Bronchial epithelial cell (primary cell): ENCODE results near the gene PDYN. TPM values are rescaled to one million over a fixed set of nuclear protein-coding genes. Genes with fewer than 3 reads are reported as not detected.

Experiments used
- DNase-seq: peaks from one replicate; pipeline ENCODE4 v3.0.0-alpha.2; 2010; ENCODE audit warnings: low read depth
- FAIRE-seq: peaks from 2 replicates; lab custom pipeline; 2011; peaks lifted over from hg19 to GRCh38; lab: Jason Lieb, UNC
- H3K27me3 ChIP-seq: 2 replicates; pipeline ENCODE4 v1.5.1; 2011; ENCODE audit warnings: low read length; ENCODE audit not compliant: control insufficient read depth, insufficient read depth
- H3K36me3 ChIP-seq: 2 replicates; pipeline ENCODE4 v1.5.1; 2011; ENCODE audit warnings: low read length; ENCODE audit not compliant: control insufficient read depth, insufficient read depth
- H3K4me3 ChIP-seq: 2 replicates; pipeline ENCODE4 v1.5.1; 2011; ENCODE audit warnings: mild to moderate bottlenecking, low read depth, low read length, control low read depth
- total RNA-seq: library from RNA; depleted of rRNA; stranded (reverse); fragments of >200 nt; gene quantifications from 2 replicates; pipeline ENCODE4 v1.2.1, GENCODE V29; 2014
- TF ChIP-seq, protein P1 (sequence below): IDR thresholded peaks from 2 replicates; pipeline ENCODE4 v1.5.1; 2011; ENCODE audit warnings: mild to moderate bottlenecking, moderate library complexity, low read length, control low read depth, inconsistent platforms; ENCODE audit not compliant: insufficient read depth, severe bottlenecking

PDYN gene
- total RNA-seq, 1 donor from 2014 or later: not detected

DNA sequence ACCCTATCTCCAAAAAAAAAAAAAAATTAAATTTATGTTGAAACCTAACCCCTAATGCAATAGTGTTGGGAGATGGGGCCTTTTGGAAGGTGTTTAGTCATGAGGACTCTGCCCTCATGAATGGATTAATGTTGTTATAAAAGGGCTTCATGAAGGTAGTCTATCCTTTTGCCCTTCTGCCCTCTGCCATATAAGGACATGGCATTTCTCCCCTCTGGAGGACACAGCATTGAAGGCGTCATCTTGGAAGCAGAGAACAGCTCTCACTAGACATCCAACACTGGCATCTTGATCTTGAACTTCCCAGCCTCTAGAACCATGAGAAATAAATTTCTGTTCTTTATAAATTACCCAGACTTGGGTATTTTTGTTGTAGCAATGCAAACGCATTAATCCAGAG lies 35.4 kb downstream of the PDYN start:
- TF ChIP-seq, protein P1, sequence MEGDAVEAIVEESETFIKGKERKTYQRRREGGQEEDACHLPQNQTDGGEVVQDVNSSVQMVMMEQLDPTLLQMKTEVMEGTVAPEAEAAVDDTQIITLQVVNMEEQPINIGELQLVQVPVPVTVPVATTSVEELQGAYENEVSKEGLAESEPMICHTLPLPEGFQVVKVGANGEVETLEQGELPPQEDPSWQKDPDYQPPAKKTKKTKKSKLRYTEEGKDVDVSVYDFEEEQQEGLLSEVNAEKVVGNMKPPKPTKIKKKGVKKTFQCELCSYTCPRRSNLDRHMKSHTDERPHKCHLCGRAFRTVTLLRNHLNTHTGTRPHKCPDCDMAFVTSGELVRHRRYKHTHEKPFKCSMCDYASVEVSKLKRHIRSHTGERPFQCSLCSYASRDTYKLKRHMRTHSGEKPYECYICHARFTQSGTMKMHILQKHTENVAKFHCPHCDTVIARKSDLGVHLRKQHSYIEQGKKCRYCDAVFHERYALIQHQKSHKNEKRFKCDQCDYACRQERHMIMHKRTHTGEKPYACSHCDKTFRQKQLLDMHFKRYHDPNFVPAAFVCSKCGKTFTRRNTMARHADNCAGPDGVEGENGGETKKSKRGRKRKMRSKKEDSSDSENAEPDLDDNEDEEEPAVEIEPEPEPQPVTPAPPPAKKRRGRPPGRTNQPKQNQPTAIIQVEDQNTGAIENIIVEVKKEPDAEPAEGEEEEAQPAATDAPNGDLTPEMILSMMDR: no peak
- Histone ChIP-seq H3K36me3 (no peaks in the 10 kb centered on the region), H3K27me3 (peaks cover 4% of the 10 kb centered on the region), H3K4me3 (no peak overlapping the region)
- no peak for DNase-seq
- FAIRE-seq: no peak

DNA sequence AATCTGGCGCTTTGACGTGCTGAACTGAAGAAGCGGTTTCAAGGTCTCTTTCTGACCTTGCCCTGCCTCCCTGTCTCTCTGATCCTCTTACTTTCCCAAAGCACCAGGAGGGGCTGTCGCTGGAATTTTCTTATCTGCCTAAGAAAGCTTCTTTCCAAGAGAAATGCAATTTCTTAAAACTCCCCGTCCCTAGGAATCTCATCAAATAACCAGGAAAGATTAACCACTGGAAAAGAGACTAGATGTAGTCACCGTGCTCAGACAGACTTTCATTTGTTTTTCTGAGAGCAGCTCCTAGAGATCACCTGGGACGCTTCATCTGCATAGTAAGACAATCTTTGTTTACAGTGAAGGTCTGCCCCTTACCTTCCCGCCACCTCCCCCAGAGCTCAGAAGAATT lies 38.6 kb downstream of the PDYN start:
- no peak for FAIRE-seq
- Histone ChIP-seq H3K36me3 (no peaks in the 10 kb centered on the region), H3K27me3 (no peaks in the 10 kb centered on the region), H3K4me3 (no peak overlapping the region)
- no peak for DNase-seq
- TF ChIP-seq, protein P1: no peak

DNA sequence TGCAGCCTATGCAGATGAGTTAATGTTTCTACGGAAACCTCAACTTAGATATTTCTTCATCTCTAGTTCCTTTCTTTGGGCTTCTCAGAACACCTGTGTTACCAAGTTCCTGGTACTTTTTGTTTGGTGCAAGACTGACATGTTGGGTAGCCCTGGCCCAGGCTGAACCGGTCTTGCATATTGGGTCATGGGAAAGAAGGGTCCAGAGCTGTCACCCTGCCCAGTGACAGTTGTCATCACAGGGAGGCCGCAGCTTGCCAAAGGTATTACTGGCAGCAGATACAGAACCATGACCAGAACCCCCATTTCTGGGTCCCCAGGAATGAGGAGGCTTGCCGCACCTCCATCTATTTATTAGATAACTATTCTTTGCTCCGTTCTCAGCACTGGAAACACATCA lies 40.2 kb downstream of the PDYN start:
- H3K4me3 ChIP-seq: no peak overlapping the region
- H3K36me3 ChIP-seq: no peaks in the 10 kb centered on the region
- no peak for DNase-seq
- H3K27me3 ChIP-seq: no peaks in the 10 kb centered on the region
- FAIRE-seq: no peak
- TF ChIP-seq, protein P1: no peak

DNA sequence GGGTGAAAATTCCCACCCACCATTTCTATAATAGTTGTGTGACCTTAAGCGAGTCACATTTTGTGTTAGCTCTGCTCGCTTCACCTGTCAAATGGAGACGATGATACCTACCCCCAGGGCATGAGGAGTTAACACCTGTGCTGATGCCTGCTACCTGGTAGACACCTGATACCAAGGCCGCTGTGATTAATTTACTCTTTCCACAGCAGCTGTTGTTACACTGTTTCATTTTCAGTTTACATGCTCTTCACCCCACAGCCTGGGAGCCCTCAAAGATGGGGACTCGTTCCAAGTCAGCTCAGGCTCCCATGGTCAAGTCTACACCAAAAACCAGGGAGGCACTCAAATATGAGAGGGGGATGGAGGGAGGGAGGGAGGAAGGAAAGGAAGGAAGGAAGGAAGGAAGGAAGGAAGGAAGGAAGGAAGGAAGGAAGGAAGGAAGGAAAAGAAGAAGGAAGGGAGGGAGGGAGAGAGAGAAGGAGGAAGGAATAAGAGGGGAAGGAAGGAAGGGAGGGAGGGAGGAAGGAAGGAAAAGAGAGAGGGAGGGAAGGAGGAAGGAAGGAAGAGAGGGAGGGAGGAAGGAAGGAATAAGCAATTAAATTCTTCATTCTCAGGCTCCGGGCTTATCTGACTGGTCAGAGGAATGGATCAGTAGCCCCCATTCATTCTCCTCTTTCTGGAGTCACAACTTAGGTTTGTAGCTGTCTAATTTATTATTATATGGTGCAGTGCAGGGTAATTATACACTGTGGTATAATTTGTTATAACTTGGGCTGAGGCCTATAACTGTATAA lies 40.9 kb downstream of the PDYN start:
- FAIRE-seq (no peak), DNase-seq (no peak)
- Histone ChIP-seq H3K4me3 (no peak overlapping the region), H3K36me3 (no peaks in the 10 kb centered on the region), H3K27me3 (no peaks in the 10 kb centered on the region)
- TF ChIP-seq, protein P1: no peak

DNA sequence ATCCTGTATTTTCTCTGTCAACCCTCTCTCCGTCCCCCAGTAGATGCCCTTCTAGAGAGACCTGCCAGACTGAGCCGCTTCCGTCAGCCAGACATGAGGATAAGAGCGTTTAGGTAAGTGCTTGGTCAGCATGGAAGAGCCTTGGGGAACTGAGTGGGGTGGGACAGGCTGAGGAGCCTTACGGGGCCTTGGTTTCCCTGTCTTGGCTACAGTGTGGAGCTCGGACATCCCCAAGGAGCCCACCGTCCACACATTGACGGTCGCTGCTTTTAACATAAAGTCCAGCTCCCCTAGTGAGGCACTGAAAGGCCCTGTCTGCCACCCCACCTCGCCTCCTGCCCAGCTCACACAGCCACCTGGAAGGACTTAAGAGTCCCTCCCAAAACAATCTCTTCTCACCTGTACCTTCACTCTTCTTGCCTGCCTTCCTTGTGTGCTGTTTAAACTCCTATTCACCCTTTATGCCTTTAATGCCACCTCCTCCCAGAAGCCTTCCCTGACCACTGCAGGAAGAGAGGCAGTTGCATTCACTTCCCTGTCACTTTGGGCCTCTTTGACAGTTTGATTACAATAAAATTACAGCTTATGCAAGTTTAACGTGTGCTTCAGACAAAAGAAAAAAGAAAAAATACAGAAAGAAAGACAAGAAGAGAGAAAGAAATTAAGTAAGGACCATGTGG lies 42.3 kb downstream of the PDYN start:
- no peak overlapping the region for H3K4me3 ChIP-seq
- no peaks in the 10 kb centered on the region for H3K27me3 ChIP-seq
- TF ChIP-seq, protein P1: no peak
- FAIRE-seq: no peak
- H3K36me3 ChIP-seq: no peaks in the 10 kb centered on the region
- DNase-seq: no peak
